ENCODE data around the gene GGTLC2.
"Not testable (repeated sequence)": the region's sequence is repeated elsewhere in the genome, so short reads cannot be mapped to it uniquely, and the experiment has no call there.

DNA sequence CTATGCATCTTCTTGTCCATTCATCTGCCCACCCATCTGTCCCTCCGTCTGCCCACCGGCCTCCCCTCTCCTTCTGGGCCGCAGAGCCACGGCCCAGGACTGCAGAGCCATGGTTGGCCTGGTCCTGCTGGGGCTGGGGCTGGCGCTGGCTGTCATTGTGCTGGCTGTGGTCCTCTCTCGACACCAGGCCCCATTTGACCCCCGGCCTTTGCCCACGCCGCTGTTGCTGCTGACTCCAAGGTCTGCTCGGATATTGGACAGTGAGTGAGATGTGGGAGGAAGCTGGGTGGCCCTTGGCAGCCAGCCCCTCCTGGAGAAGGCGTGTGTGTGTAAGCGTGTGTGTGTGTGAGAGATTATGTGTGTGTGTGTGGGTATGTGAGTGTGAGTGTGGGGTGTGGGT, 7.7 kb downstream of the GGTLC2 start:
- TF ChIP-seq, protein P1, sequence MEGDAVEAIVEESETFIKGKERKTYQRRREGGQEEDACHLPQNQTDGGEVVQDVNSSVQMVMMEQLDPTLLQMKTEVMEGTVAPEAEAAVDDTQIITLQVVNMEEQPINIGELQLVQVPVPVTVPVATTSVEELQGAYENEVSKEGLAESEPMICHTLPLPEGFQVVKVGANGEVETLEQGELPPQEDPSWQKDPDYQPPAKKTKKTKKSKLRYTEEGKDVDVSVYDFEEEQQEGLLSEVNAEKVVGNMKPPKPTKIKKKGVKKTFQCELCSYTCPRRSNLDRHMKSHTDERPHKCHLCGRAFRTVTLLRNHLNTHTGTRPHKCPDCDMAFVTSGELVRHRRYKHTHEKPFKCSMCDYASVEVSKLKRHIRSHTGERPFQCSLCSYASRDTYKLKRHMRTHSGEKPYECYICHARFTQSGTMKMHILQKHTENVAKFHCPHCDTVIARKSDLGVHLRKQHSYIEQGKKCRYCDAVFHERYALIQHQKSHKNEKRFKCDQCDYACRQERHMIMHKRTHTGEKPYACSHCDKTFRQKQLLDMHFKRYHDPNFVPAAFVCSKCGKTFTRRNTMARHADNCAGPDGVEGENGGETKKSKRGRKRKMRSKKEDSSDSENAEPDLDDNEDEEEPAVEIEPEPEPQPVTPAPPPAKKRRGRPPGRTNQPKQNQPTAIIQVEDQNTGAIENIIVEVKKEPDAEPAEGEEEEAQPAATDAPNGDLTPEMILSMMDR (IDR thresholded peaks at IDR 0.05; ENCODE audit: poor library complexity, severe bottlenecking): not testable (repeated sequence)
- not testable (repeated sequence) for TF ChIP-seq EP300 (conservative IDR thresholded peaks at IDR 0.05; ENCODE audit: poor library complexity, severe bottlenecking); RAD21 (conservative IDR thresholded peaks at IDR 0.05); POLR2AphosphoS5 (IDR thresholded peaks at IDR 0.05); SMC3 (conservative IDR thresholded peaks at IDR 0.05; ENCODE audit: poor library complexity); MXI1 (conservative IDR thresholded peaks at IDR 0.05; ENCODE audit: poor library complexity, severe bottlenecking); EZH2 (IDR thresholded peaks at IDR 0.05; ENCODE audit: borderline replicate concordance, insufficient read depth, low read length, poor library complexity, severe bottlenecking)
- TF ChIP-seq, protein P2, sequence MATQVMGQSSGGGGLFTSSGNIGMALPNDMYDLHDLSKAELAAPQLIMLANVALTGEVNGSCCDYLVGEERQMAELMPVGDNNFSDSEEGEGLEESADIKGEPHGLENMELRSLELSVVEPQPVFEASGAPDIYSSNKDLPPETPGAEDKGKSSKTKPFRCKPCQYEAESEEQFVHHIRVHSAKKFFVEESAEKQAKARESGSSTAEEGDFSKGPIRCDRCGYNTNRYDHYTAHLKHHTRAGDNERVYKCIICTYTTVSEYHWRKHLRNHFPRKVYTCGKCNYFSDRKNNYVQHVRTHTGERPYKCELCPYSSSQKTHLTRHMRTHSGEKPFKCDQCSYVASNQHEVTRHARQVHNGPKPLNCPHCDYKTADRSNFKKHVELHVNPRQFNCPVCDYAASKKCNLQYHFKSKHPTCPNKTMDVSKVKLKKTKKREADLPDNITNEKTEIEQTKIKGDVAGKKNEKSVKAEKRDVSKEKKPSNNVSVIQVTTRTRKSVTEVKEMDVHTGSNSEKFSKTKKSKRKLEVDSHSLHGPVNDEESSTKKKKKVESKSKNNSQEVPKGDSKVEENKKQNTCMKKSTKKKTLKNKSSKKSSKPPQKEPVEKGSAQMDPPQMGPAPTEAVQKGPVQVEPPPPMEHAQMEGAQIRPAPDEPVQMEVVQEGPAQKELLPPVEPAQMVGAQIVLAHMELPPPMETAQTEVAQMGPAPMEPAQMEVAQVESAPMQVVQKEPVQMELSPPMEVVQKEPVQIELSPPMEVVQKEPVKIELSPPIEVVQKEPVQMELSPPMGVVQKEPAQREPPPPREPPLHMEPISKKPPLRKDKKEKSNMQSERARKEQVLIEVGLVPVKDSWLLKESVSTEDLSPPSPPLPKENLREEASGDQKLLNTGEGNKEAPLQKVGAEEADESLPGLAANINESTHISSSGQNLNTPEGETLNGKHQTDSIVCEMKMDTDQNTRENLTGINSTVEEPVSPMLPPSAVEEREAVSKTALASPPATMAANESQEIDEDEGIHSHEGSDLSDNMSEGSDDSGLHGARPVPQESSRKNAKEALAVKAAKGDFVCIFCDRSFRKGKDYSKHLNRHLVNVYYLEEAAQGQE (IDR thresholded peaks at IDR 0.05; ENCODE audit: borderline replicate concordance): not testable (repeated sequence)

Measured in neural cell (in vitro differentiated cells).